Measurements from ENCODE around the gene BSPRY. TPM values are rescaled to one million over a fixed set of nuclear protein-coding genes. Genes with fewer than 3 reads are reported as not detected.

BSPRY gene
- total RNA-seq, 1 experiment from 2014 or later = 0.13 TPM

GRCh38 chr9:113391917-113392316, 42.6 kb downstream of the BSPRY start:
- no peak for ATAC-seq
- Histone ChIP-seq H3K36me3 (ENCODE audit: control insufficient read depth, insufficient read depth, low read length) (no peaks in the 10 kb centered on the region), H3K9me3 (ENCODE audit: control insufficient read depth, insufficient read depth, low read depth, low read length) (no peaks in the 10 kb centered on the region), H3K27ac (ENCODE audit: low read length) (no peak overlapping the region), H3K4me3 (ENCODE audit: low read depth in 2 of 2, low read length in 2 of 2) (no peak overlapping the region), H3K27me3 (ENCODE audit: control insufficient read depth, insufficient read depth, low read length) (no peaks in the 10 kb centered on the region), H3K4me1 (ENCODE audit: control insufficient read depth, insufficient read depth, low read length) (no peaks in the 10 kb centered on the region)
- no TSS peak for BruUV-seq (replicated peaks)
- TF ChIP-seq CTCF (IDR thresholded peaks at IDR 0.05) (no peak), TCF7L2 (IDR thresholded peaks at IDR 0.05; ENCODE audit: low read depth, low read length) (no peak), SIN3A (IDR thresholded peaks at IDR 0.05; ENCODE audit: borderline replicate concordance, insufficient read depth, low read depth, low read length) (no peak), POLR2AphosphoS5 (IDR thresholded peaks at IDR 0.05; ENCODE audit: low read depth, low read length) (no peak), REST (IDR thresholded peaks at IDR 0.05; ENCODE audit: insufficient read depth in 1 of 2, low read depth in 2 of 2, low read length in 1 of 2) (no peak)
- POLR2A ChIA-PET = no interaction called here
- DNase-seq (ENCODE audit: low read depth, low spot score) = no peak
- in situ Hi-C loops (cut with HindIII; ENCODE audit: low pct_unique_long_range_greater_than_20kb, low sequenced_read_pairs) = no loop called here
- CTCF ChIA-PET = no interaction called here
- intact Hi-C loops (cut with micrococcal nuclease; ENCODE audit: unreplicated experiment) = no loop called here

GRCh38 chr9:113393281-113393680, 43.9 kb downstream of the BSPRY start:
- ChIA-PET POLR2A (no interaction called here), CTCF (no interaction called here)
- Histone ChIP-seq H3K27ac (ENCODE audit: low read length) (no peak overlapping the region), H3K9me3 (ENCODE audit: control insufficient read depth, insufficient read depth, low read depth, low read length) (no peaks in the 10 kb centered on the region), H3K36me3 (ENCODE audit: control insufficient read depth, insufficient read depth, low read length) (no peaks in the 10 kb centered on the region), H3K4me3 (ENCODE audit: low read depth in 2 of 2, low read length in 2 of 2) (no peak overlapping the region), H3K27me3 (ENCODE audit: control insufficient read depth, insufficient read depth, low read length) (no peaks in the 10 kb centered on the region), H3K4me1 (ENCODE audit: control insufficient read depth, insufficient read depth, low read length) (no peaks in the 10 kb centered on the region)
- DNase-seq (ENCODE audit: low read depth, low spot score) (no peak), ATAC-seq (no peak)
- no TSS peak for BruUV-seq (replicated peaks)
- in situ Hi-C loops (cut with HindIII; ENCODE audit: low pct_unique_long_range_greater_than_20kb, low sequenced_read_pairs) = no loop called here
- intact Hi-C loops (cut with micrococcal nuclease; ENCODE audit: unreplicated experiment) = no loop called here
- TF ChIP-seq SIN3A (IDR thresholded peaks at IDR 0.05; ENCODE audit: borderline replicate concordance, insufficient read depth, low read depth, low read length) (no peak), TCF7L2 (IDR thresholded peaks at IDR 0.05; ENCODE audit: low read depth, low read length) (no peak), CTCF (IDR thresholded peaks at IDR 0.05) (no peak), POLR2AphosphoS5 (IDR thresholded peaks at IDR 0.05; ENCODE audit: low read depth, low read length) (no peak), REST (IDR thresholded peaks at IDR 0.05; ENCODE audit: insufficient read depth in 1 of 2, low read depth in 2 of 2, low read length in 1 of 2) (no peak)
